Measurements from ENCODE around the gene DEFB113. TPM values are rescaled to one million over a fixed set of nuclear protein-coding genes. Genes with fewer than 3 reads are reported as not detected.

Gene DEFB113
- polyA plus RNA-seq, 3 donors: not detected

GRCh38 chr6:49929340-49929739 is 40.1 kb downstream of the DEFB113 start:
- no peaks in the 10 kb centered on the region for H3K36me3 Mint-ChIP-seq
- no peaks in the 10 kb centered on the region for H3K27me3 Mint-ChIP-seq (ENCODE audit: low read depth in 3 of 3)
- H3K36me3 ChIP-seq (replicated peaks in 1 of 2; ENCODE audit: control insufficient read depth in 1 of 2, insufficient read depth in 2 of 2, low read length in 2 of 2): no peaks in the 10 kb centered on the region

GRCh38 chr6:49923826-49924225 is 45.6 kb downstream of the DEFB113 start:
- Mint-ChIP-seq H3K4me1 (no peaks in the 10 kb centered on the region), H3K9me3 (peaks cover 0 to 5% (median 1%) of the 10 kb centered on the region in 7 donors), H3K36me3 (no peaks in the 10 kb centered on the region), H3K27me3 (ENCODE audit: low read depth in 3 of 3) (no peaks in the 10 kb centered on the region), H3K27ac (no peak overlapping the region), H3K4me3 (no peak overlapping the region)
- intact Hi-C loops (cut with micrococcal nuclease): no loop called here
- Histone ChIP-seq H3K36me3 (replicated peaks in 1 of 2; ENCODE audit: control insufficient read depth in 1 of 2, insufficient read depth in 2 of 2, low read length in 2 of 2) (no peaks in the 10 kb centered on the region), H3K27me3 (ENCODE audit: control insufficient read depth in 2 of 2, insufficient read depth in 2 of 2, low read length in 2 of 2) (no peaks in the 10 kb centered on the region), H3K4me3 (replicated peaks in 1 of 3; ENCODE audit: low read depth in 2 of 3, low read length in 3 of 3) (no peak overlapping the region), H2AFZ (ENCODE audit: insufficient read depth, low read depth, low read length, poor library complexity, severe bottlenecking) (no peak overlapping the region), H3K4me2 (replicated peaks; ENCODE audit: extremely low read depth, low read length, poor library complexity, severe bottlenecking) (no peak overlapping the region), H3K4me1 (ENCODE audit: control insufficient read depth in 1 of 2, insufficient read depth in 2 of 2, low read length in 2 of 2) (no peaks in the 10 kb centered on the region), H3K9ac (ENCODE audit: insufficient read depth, low read length, poor library complexity, severe bottlenecking) (no peak overlapping the region), H3K9me3 (replicated peaks in 1 of 2; ENCODE audit: control insufficient read depth in 1 of 2, insufficient read depth in 1 of 2, low read length in 2 of 2) (no peaks in the 10 kb centered on the region), H4K20me1 (ENCODE audit: insufficient read depth, low read length) (no peaks in the 10 kb centered on the region), H3K27ac (ENCODE audit: low read depth in 1 of 2, low read length in 2 of 2) (no peak overlapping the region), H3K79me2 (ENCODE audit: insufficient read depth, low read length) (no peaks in the 10 kb centered on the region)
- no peak for DNase-seq
- no peak for TF ChIP-seq CTCF (IDR thresholded peaks at IDR 0.05)
- no CpG with 5 or more reads among the region's 3 CpGs for WGBS (ENCODE audit: insufficient coverage)

More at GRCh38 chr6:49929340-49929739, 40.1 kb downstream of the DEFB113 start:
- H3K27me3 ChIP-seq (ENCODE audit: control insufficient read depth in 2 of 2, insufficient read depth in 2 of 2, low read length in 2 of 2): no peaks in the 10 kb centered on the region
- peaks cover 0 to 7% of the 10 kb centered on the region in 2 donors for H3K9me3 ChIP-seq (replicated peaks in 1 of 2; ENCODE audit: control insufficient read depth in 1 of 2, insufficient read depth in 1 of 2, low read length in 2 of 2)
- no peaks in the 10 kb centered on the region for H3K79me2 ChIP-seq (ENCODE audit: insufficient read depth, low read length)
- H3K27ac Mint-ChIP-seq: no peak overlapping the region
- H3K4me1 ChIP-seq (ENCODE audit: control insufficient read depth in 1 of 2, insufficient read depth in 2 of 2, low read length in 2 of 2): no peaks in the 10 kb centered on the region
- intact Hi-C loops (cut with micrococcal nuclease): no loop called here
- H2AFZ ChIP-seq (ENCODE audit: insufficient read depth, low read depth, low read length, poor library complexity, severe bottlenecking): no peak overlapping the region
- H4K20me1 ChIP-seq (ENCODE audit: insufficient read depth, low read length): no peaks in the 10 kb centered on the region
- no peak overlapping the region for H3K9ac ChIP-seq (ENCODE audit: insufficient read depth, low read length, poor library complexity, severe bottlenecking)
- no peaks in the 10 kb centered on the region for H3K4me1 Mint-ChIP-seq
- no peak overlapping the region for H3K4me2 ChIP-seq (replicated peaks; ENCODE audit: extremely low read depth, low read length, poor library complexity, severe bottlenecking)
- no peak for TF ChIP-seq CTCF (IDR thresholded peaks at IDR 0.05)
- DNase-seq: no peak
- H3K4me3 ChIP-seq (replicated peaks in 1 of 3; ENCODE audit: low read depth in 2 of 3, low read length in 3 of 3): no peak overlapping the region
- no peak overlapping the region for H3K27ac ChIP-seq (ENCODE audit: low read depth in 1 of 2, low read length in 2 of 2)
- H3K4me3 Mint-ChIP-seq: no peak overlapping the region
- H3K9me3 Mint-ChIP-seq: peaks cover 0 to 11% (median 4%) of the 10 kb centered on the region in 7 donors

All from CD14-positive monocyte (primary cell).